C4-2B (cell line): ENCODE data around the gene S1PR1.

Experiments
- CTCF ChIP-seq: fragments of 450-650 bp; conservative IDR thresholded peaks from 2 replicates; pipeline ENCODE4 v1.5.1; 2017; ENCODE audit warnings: mild to moderate bottlenecking
- ZFX ChIP-seq: fragments of 450-650 bp; IDR thresholded peaks from 2 replicates; pipeline ENCODE4 v1.6.1; 2017

- TF ChIP-seq CTCF (no peak), ZFX (no peak)
These were observed 3.3 kb upstream of the S1PR1 start for GRCh38 chr1:101233495-101233894.
